Activated T-cell treated with anti-CD3 and anti-CD28 coated beads for 48 hours (primary cell): ENCODE data around the gene APOBEC3G.
A peak's percentile ranks its signal among the peaks of the same experiment; 100 is the strongest.
"Not testable (repeated sequence)": the region's sequence is repeated elsewhere in the genome, so short reads cannot be mapped to it uniquely, and the experiment has no call there.

Experiments used
- DNase-seq: peaks from one replicate; pipeline ENCODE4 v3.0.0-alpha.2; 2020; ENCODE audit warnings: low read depth

The APOBEC3G gene

GRCh38 chr22:39068033-39068785 lies 8.9 kb upstream of the APOBEC3G start:
- DNase-seq, result no peak

GRCh38 chr22:39070186-39070585 lies 6.9 kb upstream of the APOBEC3G start:
- DNase-seq, result no peak

DNA sequence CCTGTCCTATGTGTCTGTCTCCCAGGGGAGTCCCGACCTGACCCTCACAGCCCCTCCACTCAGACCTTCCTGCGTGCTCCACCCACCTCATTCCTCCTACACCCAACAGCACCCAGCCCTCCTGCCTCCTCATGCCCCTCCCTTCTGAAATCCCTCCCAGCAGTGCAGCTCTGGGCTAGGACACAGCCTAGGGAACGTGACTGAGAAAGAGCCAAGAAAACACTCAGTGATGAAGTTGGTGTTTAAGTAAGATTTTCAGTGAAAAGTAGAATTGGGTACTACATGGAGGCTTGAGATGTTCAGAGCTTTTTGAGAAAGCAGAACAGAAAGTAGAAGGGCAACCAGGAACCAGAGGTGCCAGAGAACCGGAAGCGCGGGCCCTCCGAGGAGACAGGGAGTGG lies 4.5 kb upstream of the APOBEC3G start:
- not testable (repeated sequence) for DNase-seq

DNA sequence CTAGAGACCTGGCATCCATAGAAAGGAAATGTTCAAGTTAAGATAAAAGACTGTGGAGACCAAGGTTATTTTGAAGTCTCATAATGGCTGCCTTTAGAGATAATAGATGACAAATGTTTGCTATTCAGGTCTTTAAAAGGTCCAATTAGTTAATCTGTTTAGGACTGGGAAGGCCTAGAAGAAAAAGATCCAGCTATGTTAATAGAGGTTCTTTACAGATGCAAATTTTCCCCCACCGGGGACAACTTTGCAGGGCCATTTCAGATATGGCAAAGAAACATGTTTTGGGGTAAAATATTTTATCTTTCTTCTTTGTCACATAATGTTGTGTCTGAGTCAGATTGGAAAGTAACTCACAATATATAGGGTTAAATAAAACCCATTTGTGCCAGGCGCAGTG lies 3.1 kb upstream of the APOBEC3G start:
- DNase-seq, result no peak

GRCh38 chr22:39076155-39077025 lies 685 bp upstream of the APOBEC3G start:
- not testable (repeated sequence) for DNase-seq

- DNase-seq, result not testable (repeated sequence)
These were observed 837 bp downstream of the APOBEC3G start for GRCh38 chr22:39077912-39078311.

GRCh38 chr22:39078329-39078728 lies 1.3 kb downstream of the APOBEC3G start:
- DNase-seq, result no peak

- not testable (repeated sequence) for DNase-seq
These were observed 2.1 kb downstream of the APOBEC3G start for GRCh38 chr22:39079054-39079637.

DNA sequence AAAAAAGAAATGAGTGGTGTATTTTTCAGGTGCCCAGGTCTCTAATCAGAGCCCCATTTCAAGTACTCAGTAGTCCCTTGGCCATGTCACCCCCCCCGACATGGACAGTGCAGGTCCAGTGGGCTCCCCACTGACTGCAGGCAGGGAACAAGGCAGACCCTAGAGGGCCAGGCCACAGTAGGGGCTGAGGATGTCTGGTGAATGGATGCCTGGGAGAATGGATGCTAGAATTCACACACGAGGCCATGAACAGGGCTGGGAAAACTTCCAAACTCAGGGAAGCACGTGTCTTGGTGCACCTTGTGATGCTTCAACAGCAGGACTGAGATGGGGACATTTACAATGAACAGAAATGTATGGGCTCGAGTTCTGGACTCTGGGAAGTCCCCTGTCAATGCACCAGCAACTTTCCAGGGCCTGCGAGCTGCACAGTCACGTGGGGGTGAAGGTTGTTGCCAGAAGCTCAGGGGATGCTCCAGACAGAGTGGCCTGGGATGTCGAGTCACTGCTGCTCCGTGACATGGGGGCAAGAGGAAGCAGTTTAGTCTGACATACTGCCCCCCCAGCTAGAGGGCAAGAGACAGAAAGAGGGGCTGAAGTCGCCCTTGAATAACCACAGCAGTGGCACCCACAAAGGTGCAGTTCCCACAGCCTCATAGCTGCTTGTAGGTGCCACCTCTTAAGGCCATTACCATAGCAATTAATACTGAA lies 3.1 kb downstream of the APOBEC3G start:
- DNase-seq, result no peak

GRCh38 chr22:39081016-39081415 lies 3.9 kb downstream of the APOBEC3G start:
- no peak for DNase-seq

DNA sequence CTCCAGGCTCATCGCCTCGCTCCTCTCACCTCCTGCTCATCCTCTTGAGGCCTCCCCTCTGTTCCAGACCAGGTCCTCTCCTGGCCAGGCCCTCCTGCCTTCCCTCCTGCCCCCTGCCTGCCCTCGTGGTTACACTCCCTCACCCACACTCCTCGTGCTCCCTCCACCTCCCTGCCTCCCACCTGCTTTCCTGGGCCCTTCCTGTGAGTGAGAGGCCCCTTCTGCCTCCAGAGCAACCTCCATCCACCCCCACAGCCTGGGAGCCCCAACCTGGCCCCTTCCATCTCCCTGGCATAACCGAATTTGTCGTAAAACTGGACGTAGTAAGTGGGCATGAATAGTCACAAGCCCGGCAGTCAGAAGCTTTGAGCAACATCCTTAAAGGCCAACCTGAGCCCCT lies 4.5 kb downstream of the APOBEC3G start:
- DNase-seq, result no peak

GRCh38 chr22:39083212-39084165 lies 6.4 kb downstream of the APOBEC3G start:
- no peak for DNase-seq

DNA sequence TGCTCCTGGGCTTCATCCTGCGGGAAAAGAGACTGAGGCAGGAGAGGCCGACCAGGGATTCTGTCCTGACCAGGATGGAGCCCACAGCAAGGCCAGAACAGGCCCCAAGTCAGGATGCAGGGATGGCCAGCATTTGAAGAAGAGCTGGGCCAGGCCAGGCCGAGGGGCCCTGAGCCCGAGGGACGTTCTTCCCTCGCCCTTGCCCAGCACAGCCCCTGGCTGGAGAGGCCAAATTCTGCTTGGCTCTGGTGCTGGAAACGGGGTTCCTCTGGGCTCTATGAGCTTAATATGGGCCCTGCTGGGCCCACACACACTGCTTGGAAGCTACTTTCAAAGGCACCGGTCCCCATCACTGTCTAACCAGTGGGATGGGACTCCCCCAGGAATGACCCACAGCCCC lies 7.6 kb downstream of the APOBEC3G start:
- DNase-seq, result no peak

DNA sequence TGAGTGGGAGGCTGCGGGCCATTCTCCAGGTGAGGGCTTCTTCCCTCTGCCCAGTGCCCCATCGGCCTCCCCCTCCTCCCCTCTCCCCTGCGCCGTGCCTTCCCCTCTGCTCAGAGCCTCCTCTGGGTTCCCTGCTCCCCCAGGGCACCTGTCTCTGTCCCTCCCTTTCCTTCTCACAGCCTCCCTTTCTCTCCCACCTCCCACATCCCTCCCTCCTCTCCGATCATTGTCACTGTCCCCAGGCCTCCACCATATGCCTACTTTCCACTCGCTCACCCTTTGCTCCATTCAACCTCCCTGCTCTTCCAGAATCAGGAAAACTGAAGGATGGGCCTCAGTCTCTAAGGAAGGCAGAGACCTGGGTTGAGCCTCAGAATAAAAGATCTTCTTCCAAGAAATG lies 10.0 kb downstream of the APOBEC3G start:
- no peak for DNase-seq

DNA sequence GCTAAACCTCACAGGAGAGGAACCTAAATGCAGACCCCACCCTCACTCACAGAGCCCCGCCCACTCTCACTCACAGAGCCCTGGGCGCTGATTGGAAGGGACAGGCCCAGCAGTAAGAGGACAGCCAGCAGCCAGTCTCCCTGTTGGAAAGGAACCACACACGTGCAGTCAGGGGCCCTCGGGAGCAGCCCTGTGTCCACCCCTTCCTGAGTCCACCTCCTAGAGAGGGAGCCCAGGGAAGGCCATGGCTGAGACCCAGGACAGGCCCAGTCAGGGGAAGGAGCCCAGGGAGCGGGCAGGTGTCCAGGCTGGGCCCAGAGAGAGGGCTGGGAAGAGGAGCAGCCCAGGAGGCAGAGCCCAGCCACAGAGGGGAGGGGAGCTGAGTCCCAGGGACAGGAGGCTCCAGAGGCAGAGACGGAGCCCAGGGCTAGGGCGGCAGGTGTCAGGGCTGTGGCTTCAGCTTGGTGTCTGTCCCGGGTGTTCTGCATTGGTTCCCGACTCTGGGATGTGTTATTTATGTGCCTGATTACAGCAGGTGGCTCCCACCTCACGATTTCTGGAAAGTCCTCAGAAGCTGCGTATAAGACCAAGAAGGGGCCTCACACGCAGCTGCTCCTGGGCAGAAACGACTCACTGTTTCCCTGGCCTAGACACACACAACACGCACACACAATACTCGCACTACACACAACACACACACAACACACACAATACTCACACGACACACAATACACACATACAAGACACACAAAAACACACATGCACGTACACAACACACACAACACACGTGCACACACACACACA lies 11.0 kb downstream of the APOBEC3G start:
- DNase-seq, result no peak

DNA sequence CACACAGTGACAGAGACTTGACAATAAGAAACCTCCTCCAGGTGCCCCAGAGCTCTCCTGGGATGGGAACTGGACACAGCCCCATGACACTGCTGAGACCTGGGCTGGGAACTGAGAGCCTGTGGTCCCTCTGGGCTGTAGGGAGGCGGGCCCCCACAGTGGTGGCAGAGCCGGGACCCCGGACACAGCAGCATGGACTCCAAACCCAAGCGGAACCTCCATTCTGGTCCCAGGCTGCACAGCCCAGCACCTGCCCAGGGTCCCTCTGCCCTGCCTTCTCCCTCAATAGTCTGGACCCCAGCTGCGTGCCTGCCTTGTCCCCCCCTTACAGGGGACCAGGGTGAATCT lies 11.6 kb downstream of the APOBEC3G start:
- DNase-seq, result no peak

DNA sequence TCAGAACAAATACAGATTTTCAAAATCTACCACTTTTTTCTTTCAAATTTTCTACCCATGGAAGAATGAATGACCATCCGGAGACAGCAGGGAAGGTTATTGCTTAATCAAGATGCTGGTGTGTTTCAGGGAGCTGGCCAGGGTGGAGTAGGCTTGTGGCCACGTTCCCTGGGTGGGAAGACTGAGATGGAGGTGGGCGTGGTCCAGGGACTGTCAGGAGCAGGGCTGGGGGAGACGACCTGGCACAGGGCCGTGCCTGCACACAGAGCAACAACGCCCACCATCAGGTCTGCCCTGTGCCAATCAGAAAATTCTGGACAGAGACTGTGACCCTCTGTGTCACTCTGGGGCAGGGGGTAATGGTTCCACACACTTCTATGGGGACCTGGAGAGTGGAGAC lies 12.9 kb downstream of the APOBEC3G start:
- DNase-seq, result no peak

DNA sequence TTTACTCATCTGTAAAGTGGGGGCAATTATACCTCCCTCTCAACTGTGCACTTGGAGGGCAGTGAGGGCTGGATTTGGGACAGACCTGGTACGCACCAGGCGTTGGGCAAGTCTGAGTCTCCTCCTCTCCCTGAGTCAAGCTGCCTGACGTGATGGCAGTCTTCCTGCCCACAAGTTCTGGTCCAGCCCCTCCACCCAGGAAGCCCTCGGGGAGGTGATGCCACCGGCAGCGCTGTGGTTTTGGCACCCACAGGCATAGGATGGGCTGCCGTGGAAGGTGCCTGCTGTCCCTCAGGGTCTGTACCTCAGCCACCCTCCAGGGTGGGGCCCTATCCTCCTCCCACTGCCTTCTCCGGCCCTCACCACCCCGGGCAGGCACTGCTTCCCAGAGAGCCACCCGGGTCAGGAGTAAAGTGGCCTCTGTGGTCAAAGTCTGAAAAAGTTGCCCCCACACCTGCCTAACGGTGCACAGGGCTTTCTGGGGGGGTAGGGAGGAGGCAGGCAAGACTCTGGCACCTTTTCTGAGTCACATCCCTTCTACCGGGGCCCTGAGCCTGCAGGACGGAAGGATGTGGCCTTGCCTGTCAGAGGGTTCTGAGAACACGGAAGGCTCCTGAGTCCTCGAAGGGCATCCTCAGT lies 13.5 kb downstream of the APOBEC3G start:
- peak; percentile 75 for DNase-seq

- no peak for DNase-seq
These were observed 14.3 kb downstream of the APOBEC3G start for GRCh38 chr22:39091126-39092081.
